GM21786 (cell line): ENCODE data around the gene CCL13.

Experiments
- ATAC-seq: cut with Tn5 transposase; IDR thresholded peaks from one replicate; pipeline ENCODE4 v1.9.1; 2021; ENCODE audit not compliant: unreplicated experiment

Gene CCL13

DNA sequence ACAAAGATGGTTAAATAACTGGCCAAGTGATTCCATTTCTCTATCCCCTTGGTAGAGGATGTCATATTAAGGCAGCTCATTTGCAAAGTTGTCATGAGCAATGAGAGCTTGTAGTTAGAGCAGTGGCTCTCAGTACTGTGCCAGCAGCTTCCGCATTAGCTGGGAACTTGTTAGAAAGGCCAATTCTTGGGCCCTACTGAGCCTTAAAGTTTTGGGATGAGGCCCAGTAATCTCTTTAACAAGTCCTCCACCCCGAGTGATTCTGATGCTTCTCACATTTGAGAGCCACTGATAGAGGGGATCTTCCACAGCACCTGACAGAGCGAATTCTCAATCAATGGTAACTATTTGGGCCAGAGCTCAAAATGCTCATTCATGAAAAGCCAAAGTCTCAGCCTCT lies 26.9 kb downstream of the CCL13 start:
- no peak for ATAC-seq

DNA sequence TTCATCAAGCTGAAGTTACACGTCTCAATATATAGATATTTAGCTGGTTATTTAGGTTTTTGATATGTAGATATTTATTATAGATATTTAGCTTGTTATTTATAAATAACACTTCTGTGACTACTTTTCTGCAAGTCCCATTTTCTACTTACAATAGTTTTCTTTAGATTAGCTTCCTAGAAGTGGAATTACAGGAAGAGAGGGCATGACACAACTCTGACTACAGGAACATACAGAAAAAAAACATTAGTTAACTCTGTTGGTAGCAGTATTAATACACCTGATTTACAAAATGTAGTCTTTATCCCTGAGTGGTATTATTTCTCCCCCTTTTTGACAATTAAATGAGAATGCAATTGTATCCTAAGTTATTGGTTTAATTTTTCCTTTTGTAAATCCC lies 28.0 kb downstream of the CCL13 start:
- no peak for ATAC-seq

DNA sequence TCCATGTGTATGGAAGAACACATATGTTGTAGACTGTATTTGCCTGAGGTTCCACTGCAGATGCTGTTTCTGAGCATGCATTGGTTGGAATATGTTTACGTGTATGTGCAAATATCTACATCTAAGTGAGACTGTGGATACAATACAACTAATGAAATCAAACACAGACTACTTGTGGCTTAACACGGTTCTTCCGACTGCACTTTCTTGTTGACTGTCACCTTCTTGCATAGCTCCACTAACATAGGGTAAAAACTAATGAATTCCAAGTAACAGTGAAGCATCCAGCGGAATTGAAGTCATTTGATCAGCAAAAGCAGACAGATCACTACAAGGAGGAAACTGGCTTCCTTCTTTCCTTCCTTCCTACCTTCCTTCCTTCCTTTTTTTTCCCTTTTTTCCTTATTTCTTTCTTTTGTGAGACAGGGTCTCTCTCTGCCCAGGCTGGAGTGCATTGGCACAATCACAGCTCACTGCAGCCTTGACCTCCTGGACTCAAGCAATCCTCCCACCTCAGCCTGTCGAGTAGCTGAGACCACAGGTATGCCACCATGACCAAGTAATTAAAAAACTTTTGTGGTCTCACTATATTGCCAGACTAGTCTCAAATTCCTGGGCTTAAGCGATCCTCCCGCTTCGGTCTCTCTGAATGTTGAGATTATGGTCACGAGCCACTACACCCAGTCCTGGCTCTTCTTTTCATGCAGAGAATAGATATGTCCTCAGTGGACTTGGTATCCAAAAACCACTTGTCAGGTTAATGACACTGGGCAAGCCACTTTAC lies 28.7 kb downstream of the CCL13 start:
- ATAC-seq = no peak

DNA sequence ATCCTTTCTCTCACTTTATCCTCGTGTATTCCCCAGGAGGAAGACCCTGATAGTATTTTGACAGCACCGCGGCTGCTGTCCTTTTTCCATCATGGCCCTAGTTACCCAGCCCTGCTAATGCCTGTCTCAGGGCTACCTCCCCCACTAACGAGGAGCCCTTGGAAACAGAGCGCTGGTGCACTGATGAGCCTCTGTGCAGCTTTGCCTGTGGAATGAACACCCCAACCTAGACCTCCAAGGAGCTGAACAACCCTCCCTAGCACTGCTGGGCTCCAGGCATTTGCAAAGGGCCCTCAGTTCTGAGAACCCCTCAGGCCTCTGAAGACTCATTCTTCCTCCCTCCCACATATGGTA lies 30.0 kb downstream of the CCL13 start:
- no peak for ATAC-seq

DNA sequence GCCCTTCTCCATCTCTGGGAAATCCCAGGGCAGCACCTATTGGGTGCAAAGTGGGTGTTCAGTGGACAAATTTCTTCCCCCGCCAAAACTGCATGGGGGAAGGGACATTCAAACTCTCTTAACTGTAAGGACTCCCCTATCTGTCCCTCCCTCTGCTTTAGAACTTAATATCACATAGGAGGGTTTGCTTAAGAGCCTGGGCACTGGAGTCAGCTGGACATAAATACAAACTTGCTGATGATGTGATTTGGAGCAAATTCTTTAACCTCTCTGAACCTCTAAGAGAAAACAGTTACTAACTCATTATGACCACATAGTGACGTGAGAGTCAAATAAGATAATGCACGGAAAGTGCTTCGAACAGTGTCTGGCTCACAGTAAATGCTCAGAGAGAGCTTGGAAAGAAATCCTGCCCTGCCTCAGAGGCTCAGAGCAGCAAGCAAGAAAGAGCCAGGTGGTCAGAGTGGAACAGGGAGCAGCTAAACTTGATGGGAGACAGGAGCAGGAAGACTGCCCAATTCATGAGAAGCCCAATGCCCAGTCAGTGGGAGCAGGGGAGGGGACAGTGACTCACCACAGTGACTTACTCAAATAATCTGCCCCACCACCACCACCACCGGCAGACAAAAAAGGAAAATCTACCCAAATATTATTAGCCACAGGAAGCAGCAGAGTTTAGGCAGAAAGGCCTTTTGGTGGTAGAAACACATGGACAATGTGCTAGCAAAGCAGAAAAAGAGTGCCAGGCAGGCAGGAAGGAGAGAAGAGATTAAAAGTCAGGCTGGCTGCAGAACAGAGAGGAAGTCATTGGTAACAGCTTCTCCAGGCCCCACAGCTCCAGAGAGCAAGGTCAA lies 30.6 kb downstream of the CCL13 start:
- no peak for ATAC-seq

DNA sequence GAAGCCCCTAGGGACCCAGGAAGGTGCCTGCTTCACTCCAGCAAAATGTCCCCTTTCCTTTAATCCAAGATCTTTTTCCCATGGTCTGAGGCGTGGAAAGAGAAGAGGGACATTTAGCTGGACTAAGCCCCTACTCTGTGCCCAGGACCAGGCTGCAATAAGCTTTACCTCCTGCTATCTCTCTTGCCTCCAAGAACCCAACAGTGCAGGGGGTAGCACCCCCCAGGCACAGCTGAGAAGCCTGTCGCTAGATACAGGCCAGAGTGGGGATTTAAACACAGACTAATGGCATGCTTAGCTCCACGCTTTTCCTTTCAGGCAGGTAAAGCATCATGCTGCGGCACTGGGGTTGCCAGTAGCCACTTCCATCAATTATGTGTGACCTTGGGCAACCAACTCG lies 31.3 kb downstream of the CCL13 start:
- ATAC-seq = no peak

DNA sequence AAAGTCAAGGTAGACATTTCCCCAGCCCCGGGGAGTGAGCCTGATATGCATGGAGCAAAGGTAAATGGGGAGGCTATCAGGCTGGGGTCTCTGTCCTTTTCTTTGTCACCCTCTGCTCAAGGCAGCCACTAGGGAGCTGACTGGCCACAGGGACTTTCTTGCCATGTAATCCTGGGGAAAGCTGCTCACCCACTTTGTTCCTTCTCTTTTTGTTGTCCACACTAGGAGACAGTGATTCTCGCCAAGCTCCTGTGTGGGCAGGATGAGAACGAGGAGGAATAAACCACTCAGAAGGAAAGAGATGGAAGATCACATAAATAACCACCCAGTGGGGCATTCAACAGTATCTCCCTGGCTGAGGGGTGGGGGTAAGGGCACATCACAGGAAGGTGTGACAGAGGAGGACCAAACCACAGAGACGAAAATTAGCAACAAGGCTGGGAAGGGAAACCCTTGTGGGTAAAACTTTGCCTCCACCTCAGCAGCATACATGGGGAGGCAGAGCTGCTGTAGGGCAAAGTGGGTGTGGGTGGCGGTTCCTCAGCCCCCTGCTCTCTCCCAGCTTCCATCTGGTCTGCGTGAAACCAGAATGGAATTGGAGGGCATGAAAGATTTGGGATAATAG lies 33.0 kb downstream of the CCL13 start:
- ATAC-seq = no peak

DNA sequence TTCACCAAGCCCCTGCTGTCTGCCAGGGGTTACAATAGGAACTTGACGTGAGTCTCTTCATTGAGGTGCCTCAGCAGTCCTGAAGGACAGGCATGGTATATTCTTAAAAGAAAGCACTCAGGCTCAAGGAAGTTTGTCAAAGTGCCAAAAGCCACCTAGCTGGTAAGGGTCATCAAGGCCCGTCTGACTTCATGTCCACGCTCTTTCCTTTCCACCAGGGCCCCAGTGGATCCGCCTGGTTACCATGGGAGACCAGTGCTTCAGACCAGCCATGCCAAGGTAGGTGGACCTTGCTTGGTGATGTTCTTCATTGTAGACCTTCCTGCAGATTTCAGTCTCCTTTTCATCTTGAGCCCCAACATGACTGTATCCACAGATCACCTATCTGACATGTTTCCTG lies 34.4 kb downstream of the CCL13 start:
- ATAC-seq = no peak

DNA sequence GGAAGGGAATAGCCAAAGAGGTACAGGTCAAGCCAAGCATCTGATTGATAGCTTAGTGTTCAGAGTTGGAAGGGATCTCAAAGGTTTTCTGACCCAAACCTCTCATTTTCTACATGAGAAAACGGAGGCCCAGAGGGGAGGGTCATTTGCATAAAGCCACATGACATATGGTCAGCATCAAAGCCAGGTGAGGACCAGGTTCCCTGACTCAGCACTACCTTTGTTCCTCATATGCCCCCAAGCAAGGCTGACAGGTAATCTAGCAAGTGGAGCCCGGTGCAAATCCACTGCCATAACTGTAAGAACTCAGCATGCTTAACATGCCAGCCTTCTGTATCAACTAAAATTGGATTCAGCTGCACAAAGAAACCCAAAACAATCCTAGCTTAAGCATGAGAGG lies 35.0 kb downstream of the CCL13 start:
- no peak for ATAC-seq

DNA sequence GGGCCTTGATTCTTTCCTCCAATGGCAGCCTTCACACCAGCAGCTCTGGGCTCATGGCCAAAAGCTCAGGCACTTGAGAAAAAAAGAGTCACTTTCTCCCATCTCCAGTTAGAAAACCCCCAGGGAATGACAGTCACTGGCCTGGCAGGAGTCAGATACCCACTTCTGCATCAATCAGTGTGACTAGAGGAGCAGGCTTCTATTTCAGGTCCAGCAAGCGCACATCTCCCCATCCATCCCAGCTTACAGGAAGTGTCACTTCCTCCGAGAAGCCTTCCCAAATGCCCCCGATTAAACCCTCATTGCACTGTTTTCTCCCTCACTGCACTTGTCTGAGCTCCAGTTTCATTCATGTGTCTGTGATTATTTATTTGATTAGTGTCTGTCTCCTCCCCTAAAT lies 37.1 kb downstream of the CCL13 start:
- ATAC-seq = no peak

DNA sequence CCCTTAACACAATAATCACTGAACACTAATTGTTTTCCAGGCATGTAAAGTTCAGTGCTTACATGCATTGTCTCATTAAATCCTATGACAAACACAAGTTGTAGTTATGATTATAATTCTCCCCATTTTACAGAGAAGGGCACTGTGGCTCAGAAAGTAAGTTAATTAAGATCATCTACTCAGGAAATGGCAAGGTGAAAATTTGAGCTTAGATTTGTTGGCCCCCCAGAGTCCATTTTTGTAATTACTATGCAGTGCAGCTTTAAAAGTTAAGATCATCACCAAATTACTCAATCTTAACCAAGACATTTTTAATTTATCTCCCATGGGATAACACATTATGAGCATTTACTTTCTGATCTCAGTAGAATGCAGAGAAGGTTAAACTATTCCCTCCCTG lies 41.0 kb downstream of the CCL13 start:
- ATAC-seq = no peak

DNA sequence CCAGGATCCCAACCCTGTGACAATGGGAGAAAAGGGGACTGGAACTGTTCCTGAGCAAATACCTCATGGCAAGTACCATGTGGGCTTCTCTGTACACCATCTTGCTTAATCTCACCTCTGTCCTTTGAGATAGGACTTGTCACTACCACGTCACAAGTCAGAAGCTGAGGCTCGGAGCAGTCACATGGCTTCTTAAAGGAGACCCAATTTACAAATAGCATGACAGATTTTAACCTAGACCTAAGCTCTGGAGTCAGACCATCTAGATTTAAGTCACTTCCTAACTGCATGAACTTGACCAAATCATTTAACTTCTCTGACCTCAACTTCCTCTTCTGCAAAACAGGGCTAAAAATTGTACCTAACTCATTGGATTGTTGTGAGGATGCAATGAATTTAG lies 42.7 kb downstream of the CCL13 start:
- no peak for ATAC-seq

DNA sequence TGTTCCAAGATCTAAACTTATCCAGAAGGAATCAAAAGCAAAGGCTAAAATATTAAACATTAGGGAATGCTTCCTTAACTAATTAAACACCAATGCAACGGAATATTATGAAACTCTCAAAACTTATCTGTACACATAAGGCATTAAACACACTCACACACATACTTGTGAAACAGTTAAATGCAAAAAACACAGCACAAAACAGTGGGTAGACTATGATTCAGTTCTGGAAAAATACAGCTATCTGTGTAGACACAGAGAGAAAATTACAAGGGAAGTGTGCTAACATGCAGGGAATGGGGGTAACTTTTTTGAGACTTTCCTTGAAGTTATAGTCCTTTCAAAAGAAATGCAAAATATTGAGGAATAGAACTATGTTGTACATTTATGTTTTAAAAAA lies 43.4 kb downstream of the CCL13 start:
- ATAC-seq = no peak

DNA sequence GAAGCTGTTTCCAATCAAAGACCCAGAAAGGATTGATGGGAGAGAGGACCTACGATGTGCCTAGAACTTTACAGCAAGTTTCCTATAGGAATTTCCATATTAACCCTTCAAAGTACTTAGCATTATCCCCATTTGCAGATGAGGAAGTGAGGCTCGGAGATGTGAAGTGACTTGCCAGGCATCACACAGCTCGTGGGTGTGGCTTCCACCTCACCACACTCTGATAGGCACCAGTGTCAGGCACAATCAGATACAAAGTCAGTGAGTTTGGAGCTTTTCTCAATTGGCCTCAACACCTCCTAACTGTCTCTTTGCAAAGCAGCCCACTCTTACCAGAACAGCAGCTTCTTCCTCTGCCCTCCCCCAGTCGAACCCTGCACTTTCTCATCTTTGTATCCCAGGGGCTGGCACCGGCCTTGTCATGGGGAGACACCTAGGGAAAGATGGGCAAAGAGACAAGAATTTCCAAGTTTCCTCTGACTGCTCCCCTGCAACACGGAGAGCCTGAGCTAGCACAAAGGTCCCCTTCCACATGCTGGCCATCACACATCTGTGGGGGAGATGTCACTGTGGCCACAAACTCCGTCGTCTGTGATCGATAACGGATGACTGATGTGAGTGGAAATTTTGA lies 44.1 kb downstream of the CCL13 start:
- ATAC-seq = no peak

DNA sequence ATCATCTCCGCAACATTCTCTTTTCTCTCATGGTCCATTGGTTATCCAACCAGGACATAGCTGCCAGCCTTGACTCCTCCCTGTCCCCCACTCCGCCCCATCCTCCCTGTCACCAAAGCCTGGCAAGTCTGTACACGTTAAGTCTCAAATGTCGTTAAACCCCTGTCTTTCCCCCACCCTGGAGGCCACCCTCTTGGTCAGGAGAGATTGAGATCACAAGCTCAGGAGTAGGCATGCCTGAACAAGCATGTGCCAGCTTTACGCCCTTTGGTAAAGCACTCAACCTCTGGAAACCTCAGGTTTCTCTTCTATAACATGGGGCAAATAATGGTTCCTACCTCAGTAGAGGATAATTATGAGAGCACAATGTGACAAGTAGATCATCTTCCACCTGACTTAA lies 44.9 kb downstream of the CCL13 start:
- no peak for ATAC-seq

DNA sequence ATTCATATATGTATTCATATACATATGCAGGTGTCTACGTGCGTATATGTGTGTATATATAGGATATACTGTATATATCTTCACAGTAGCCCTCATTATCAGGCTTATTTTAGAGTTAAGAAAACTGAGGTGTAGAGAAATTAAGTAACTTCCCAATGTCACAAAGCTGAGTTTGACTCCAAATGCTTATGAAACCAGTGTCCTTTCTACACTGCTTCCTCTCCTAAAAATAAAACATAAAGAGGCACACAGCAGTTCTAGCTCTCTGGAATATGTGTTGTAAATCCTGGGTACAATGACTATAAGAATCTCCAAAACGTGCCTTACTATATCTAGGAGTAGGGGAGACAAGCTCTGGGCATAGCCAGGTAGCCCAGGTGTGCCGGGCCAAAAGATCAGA lies 46.7 kb downstream of the CCL13 start:
- ATAC-seq = no peak

DNA sequence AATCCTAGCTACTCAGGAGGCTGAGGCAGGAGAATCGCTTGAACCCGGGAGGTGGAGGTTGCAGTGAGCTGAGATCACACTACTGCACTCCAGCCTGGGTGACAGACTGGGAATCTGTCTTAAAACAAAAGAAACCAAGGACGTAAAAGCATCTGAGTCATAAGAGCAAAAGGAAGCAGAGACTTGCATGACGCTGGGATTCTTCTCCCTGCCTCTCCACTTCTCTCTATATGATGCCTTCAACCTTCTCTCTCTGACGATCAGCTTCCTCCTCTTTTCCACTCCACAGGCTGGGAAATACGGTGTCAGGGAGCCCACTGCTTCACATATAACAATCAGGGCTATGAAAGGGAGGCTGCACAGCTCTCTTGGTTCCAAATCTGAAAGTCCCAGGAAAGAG lies 49.9 kb downstream of the CCL13 start:
- no peak for ATAC-seq
